COLO668 (cell line): ENCODE data around the gene TWNK.
"Not testable (repeated sequence)": the region's sequence is repeated elsewhere in the genome, so short reads cannot be mapped to it uniquely, and the experiment has no call there.

ENCODE experiments used
- DNase-seq: peaks from one replicate; lab custom pipeline; 2025; ENCODE audit not compliant: unreplicated experiment; lab: John Stamatoyannopoulos, UW

The TWNK gene

DNA sequence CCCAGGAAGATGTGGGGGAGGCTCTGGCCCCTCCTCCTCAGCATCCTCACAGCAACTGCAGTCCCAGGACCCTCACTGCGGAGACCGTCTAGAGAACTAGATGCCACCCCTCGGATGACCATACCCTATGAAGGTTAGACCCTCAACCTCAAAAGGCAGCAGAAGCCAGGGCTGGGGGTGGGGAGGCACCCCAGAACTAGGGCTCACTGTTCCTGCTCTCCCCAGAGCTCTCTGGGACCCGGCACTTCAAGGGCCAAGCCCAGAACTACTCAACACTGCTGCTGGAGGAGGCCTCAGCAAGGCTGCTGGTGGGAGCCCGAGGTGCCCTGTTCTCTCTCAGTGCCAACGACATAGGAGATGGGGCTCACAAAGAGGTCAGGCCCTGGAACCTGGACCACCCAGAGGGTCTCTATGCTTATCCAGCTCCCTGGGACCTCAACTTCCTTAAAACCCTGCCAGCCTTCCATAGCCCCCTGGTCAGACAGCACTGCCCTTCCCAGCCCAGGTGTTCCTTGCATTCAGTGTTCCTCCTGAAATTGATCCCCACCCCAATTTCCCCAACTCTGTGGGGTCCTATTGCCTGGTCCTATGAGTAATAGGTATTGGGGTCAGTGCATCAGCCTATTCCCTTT lies 14.3 kb upstream of the TWNK start:
- no peak for DNase-seq

DNA sequence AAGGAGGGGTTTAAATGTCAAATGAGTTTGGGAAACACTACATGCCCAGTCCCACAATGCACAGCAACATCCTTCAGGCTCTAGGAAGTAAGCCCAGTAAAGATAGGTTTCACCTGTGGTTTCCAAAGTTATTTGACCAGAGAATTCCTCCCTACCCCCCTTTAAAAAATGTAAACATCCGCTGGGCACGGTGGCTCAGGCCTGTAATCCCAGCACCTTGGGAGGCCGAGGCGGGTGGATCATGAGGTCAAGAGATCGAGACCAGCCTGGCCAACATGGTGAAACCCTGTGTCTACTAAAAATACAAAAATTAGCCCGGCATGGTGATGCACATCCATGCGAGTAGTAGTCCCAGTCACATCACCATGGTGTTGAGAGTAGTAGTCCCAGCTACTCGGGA lies 11.9 kb upstream of the TWNK start:
- not testable (repeated sequence) for DNase-seq

DNA sequence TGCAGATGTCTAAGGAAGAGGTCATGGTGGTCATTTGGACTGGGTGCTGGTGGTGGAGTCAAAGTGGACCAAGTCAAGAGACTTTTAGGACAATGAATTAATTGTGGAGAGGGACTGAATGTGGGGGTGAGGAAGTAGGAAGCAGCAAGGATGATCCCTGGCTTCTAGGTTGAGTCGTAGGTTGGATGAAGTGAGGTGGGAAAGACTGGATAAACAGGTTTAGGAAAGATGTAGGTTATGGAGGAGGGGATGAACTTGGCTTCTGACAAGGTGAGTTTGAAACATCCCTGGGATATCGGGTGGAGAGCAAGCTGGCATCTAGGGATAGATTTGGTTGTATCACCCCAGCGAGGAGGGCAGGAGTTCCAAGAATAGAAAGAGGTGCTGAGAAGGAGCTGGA lies 10.4 kb upstream of the TWNK start:
- DNase-seq = no peak

DNA sequence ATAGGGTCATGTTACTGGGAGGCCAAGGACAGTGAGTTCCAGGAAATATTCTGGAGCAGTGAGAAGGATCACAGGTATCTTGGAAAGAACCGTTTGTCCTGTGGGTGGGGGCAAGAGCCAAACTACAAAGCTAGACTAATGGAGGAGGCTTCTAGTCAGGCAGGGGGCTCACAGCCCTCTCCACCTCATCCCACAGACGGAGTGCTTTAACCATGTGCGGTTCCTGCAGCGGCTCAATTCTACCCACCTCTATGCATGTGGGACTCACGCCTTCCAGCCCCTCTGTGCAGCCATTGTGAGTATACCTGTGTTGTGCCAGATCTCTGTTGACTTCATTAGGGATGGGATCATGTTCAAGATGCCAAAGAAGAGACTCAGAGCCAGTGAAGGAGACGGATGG lies 9.9 kb upstream of the TWNK start:
- DNase-seq = no peak

DNA sequence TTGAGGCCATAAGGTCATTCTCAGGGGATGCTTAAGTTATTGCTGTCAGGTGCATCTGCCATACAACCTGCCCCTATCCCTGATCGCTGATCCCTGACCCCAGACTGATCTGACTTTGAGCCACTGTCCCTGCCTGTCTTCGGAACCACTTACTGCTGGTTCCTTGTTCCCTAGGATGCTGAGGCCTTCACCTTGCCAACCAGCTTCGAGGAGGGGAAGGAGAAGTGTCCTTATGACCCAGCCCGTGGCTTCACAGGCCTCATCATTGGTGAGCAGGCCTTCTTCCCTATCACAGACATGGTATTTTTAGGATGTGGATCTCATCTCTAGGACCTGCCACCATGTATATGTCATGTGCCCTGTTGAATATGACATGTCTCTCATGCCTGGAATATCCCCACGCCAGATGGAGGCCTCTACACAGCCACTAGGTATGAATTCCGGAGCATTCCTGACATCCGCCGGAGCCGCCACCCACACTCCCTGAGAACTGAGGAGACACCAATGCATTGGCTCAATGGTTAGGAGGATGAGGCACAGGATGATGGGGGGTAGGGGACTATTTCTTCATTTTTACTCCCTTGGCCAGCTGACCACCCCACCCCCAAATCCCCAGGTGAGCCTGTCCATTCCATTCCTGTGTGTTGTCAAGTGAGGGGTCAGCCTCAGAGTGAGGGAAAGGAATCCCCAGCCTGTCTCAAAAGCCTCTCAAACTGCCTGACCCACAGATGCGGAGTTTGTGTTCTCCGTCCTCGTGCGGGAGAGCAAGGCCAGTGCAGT lies 9.0 kb upstream of the TWNK start:
- no peak for DNase-seq

DNA sequence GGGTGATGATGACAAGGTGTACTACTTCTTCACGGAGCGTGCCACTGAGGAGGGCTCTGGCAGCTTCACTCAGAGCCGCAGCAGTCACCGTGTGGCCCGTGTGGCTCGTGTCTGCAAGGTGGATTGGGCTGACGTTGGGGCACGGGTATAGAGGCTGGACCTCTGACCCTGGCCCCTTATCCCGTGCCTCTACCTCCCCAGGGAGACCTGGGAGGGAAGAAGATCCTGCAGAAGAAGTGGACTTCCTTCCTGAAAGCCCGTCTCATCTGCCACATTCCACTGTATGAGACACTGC lies 8.5 kb upstream of the TWNK start:
- DNase-seq = no peak

DNA sequence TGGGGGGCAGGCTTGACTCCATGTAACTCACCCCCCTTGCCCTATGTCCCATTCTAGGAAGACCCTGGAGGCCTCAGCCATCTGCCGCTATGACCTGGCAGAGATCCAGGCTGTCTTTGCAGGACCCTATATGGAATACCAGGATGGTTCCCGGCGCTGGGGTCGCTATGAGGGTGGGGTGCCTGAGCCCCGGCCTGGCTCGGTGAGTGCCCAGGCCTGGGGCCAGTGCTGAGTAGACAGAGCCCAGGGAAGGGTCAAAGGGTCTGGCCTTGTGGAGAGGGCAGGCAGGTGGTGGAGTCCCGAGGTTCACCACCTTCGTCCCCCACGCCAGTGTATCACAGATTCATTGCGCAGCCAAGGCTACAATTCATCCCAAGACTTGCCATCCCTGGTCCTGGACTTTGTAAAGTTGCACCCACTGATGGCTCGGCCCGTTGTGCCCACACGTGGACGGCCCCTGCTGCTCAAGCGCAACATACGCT lies 7.5 kb upstream of the TWNK start:
- DNase-seq = no peak

DNA sequence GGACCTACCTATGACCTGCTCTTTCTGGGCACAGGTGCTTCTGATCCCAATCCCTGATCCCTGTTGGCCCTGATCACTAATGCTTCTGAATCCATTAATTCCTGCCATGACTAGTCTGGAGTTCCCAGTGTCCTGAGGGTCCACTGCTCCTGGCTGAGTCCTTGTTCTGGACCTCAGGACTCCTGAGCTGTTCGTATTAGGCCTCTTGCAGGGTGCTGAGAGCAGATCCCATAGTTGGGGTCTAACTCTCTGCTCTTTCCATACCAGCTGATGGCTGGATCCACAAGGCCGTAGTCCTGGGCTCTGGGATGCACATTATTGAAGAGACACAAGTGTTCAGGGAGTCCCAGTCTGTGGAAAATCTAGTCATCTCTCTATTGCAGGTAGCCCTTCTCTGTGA lies 7.0 kb upstream of the TWNK start:
- DNase-seq = no peak

DNA sequence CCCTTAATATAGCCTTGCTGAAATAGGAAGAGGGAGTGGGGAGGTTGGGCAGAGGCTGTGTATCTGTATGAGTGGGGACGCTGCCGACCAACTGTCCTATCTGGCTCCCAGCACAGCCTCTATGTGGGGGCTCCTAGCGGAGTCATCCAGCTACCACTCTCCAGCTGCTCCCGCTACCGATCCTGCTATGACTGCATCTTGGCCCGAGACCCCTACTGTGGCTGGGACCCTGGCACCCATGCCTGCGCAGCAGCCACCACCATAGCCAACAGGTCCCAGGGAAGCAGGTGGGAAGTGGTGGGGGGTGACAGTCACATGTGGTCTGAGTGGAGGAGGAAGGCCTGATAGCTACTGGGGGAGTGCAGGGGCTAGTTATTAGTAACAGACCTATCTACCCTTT lies 6.6 kb upstream of the TWNK start:
- DNase-seq = no peak

DNA sequence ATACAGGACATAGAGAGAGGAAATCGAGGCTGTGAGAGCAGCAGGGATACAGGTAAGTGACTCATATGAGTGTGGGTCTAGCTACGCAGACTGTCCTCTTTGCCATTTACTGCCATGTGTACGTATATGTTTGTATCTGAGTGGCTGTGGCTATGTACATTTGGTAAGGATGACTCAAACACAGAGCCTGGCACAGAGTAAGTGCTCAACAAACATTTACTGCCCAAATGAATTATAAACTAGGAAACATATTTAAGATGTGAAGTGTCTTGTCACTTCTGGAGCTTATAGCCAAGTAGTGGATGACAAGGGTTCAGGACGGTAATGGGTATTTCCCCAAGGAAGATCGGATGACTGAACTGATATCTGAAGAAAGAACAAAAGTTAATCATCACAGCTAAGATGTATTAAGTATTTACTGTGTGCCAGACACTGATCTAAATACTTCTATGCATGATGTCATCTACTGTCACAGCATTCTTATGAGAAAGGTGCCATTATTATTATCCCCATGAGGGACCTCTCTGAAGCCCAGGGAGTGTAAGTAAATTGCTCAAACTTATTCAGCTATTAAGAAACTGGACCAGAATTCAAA lies 6.1 kb upstream of the TWNK start:
- no peak for DNase-seq

DNA sequence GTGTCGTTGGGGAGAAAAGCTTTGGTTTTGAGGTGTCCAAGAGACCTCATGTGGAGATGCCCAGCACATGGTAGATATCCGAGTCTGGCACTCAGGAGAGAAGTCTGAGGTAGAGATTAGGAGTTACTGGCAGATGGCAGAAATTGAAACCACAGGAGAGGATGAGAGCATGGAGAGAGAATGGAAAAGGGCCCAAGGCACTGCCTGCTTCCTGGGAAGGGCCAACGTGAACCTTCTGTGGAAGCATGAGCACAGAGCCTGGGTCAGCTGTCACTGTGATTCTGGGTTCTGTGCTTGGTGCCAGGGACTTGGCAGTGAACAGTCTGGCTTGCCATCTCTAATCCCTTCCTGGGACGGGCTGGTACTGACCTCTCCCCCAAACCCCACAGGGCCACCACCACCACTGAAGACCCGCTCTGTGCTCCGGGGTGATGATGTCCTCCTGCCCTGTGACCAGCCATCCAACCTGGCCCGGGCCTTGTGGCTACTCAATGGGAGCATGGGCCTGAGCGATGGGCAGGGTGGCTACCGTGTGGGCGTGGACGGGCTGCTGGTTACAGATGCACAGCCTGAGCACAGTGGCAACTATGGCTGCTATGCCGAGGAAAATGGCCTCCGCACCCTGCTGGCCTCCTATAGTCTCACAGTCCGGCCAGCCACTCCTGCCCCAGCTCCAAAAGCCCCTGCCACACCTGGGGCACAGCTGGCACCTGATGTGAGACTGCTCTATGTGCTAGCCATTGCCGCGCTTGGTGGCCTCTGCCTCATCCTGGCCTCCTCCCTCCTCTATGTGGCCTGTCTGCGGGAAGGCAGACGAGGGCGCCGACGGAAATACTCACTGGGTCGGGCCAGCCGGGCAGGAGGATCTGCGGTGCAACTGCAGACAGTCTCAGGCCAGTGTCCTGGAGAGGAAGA lies 4.2 kb upstream of the TWNK start:
- DNase-seq = no peak

DNA sequence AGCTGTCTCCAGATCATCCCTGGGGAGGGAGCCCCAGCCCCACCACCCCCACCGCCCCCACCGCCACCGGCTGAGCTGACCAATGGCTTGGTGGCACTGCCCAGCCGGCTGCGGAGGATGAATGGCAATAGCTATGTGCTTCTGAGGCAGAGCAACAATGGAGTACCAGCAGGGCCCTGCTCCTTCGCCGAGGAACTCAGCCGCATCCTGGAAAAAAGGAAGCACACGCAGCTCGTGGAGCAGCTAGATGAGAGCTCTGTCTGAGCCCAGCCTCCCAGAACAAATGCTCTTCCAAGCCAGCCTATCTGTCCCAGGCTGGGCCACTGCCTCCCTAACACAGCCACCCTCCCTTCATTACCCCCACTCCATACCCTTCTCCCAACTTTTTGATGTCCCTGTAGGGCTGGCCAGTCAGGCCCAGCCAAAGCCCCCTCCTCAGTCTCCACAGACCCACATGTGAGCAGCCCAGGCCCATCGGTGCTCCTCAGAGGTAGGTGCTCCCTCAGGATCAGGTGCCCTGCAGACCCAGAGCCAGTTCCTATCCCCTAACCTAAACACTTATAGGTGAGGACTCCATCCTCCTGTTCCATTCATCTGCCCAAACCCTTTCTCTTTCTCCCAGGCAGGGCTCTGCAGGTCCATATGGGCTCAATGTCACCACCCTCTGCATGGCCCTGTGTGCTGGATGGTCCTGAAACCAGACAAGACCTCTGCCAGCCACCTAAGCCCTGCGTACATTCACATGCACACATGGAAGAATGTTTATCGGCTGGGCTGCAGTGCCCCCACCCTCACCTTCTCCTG lies 3.3 kb upstream of the TWNK start:
- DNase-seq = no peak

DNA sequence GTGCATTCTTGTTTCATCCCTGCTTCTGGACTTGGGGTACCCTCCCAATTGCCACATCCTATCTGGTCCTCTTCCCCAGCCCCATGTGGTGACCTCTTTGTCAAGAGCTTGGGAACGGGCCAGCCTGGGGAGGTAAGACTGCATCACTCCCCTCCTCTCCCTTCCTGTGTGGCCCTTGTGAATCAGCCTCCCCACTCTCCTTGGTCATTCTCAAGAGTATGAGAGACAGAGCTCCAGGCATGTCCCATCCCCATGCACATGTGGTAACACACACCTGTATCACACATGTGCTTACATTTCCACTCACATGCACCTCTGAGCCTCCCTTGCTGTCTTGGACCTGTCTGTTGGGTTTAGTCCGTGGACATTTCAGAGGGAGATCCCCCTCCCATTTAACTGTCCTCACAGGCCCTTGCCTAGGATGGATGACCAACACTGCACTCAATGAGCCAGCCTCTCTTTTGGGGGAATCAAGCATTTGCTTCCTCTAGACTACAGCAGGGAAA lies 2.6 kb upstream of the TWNK start:
- DNase-seq = no peak

DNA sequence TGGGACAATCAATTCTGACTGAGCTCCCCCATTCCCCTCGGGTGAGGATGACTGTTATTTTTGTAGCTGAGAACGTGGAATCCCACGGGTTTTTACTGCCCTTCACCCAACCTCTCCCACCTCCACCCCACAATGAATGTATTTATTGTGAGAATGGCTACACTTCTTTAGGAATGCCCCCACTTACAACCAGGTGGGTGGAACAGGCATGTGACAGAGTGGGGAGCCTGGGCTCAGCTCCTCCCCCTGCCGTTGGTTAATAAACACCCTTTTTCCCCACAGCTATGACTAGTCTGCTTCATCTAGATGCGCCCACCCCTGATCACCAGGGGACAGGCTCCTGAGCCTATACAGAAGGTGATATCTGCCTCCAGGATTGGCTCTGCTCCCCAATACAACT lies 2.0 kb upstream of the TWNK start:
- DNase-seq = no peak

DNA sequence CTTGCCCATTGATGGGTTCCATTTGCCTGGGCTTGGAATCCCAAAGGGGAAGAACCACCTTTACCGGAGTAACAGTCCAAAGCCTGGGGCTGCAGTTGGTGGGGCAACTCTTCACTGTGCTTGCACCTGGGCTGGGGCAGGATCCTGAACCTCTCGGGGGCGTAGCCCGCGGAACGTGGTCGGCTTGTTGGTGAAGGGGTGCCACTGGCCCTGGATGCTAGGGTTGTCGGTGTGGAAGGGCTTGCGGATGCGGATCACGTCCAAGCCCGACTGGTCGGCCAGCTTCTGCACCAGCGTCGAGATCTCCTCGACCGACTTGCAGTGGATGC lies 756 bp upstream of the TWNK start:
- no peak for DNase-seq

DNA sequence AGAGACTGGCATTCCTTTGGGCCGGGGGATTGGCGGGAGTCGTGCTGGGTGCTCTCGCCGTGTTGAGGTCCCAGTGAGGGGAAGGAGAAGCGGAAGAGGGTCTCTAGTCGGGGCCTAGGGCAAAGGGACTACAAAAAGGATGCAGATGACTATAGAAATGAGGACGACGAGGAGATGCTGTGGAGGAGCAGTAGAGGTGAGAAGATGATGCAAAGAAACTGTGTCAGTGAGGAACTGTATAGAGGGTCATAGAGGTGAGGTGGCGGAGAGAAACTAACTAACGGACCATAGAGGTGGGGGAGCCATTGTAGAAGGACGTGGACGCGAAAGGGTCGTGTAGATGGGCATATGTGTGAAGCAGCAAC lies 324 bp downstream of the TWNK start:
- DNase-seq = no peak

DNA sequence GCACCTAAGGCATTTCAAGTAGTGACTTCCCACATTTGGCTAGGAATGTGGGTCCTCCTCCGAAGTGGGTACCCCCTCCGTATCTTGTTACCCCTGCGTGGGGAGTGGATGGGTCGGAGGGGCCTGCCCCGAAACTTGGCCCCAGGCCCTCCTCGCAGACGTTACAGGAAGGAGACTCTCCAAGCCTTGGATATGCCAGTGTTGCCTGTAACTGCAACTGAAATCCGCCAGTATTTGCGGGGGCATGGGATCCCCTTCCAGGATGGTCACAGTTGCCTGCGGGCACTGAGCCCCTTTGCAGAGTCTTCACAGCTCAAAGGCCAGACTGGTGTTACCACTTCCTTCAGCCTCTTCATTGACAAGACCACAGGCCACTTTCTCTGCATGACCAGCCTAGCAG lies 823 bp downstream of the TWNK start:
- no peak for DNase-seq

DNA sequence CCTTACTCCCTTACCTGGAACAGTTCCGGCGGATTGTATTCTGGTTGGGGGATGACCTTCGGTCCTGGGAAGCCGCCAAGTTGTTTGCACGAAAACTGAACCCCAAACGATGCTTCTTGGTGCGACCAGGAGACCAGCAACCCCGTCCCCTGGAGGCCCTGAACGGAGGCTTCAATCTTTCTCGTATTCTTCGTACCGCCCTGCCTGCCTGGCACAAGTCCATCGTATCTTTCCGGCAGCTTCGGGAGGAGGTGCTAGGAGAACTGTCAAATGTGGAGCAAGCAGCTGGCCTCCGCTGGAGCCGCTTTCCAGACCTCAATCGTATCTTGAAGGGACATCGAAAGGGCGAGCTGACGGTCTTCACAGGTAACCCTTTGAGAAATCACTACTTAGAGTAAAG lies 1.7 kb downstream of the TWNK start:
- no peak for DNase-seq

DNA sequence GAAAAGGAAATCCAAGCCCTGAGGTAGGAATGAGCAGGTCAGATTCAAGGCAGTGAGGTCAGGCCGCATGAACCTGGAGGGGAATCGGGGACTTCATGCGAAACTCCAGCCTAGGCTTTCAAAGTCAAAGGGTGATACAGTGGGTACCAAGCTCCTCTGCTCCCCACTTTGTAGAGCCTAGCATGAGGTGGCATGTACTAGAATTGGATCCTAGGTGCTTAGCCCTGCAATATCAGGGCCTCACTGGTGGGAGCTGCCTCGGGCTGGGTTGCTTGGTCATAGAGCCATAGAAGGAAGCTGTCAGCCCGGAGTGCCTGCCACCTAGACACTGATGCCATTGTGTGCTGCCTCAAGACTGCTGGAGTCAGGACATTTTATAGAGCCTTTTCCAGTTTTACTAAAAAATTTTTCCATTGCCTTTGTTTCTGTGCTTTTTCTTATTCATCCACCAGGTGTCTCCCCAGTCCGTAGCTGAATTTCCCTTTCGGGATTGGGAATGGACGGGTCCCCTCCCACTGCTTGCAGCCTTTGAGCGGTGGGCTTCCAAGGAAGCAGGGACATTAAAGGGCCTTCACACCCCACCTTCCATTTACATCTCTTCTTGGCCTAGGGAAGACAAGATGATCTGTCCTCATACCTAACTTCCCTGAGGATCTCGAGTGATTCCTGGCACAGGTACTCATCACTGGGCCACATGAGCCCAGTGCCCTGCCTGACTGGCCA lies 6.8 kb downstream of the TWNK start:
- no peak for DNase-seq

DNA sequence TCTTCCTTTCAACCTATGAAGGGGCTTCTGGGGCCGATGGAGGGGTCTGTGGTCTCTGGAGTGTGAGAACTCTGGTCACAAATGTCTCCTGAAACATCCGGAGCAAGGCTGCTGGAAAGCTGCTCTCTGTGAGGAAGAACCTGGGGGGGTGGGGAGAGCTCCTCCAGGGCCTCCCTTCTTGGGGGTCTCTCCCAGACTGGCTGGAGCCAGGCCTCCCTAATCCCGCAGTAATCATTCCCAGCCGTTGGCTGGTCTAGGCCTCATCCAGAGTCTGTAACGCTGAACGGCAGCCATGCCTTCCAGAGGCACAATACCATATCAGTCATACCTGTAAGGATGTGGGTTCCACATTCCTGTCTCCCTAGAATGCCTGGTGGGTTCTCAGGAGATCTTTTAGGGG lies 7.8 kb downstream of the TWNK start:
- DNase-seq = no peak
